ENCODE measurements around the gene KRTAP6-3. TPM values are rescaled to one million over a fixed set of nuclear protein-coding genes. Genes with fewer than 3 reads are reported as not detected.

The KRTAP6-3 gene
- total and polyA plus RNA-seq, 12 donors: not detected

DNA sequence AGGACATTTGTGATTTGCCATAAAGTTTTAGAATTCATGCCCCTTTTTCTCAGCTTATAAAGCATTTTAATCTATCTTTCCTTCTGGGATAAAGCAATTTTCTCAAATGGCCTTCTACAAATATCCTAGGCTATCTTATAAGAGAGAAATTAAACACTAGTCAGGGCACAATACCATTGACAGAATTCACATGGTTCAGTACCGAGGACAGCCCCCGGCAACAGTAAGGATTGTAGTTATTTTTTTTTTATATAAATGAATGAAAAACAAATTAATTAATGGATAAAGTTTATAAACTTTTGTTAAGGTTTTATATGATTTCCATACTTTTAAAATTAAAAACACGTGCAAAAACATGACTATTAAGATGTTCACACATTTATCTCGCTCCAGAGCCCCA is 35.9 kb downstream of the KRTAP6-3 start:
- no peaks in the 10 kb centered on the region for H3K9me3 ChIP-seq (replicated peaks in 1 of 3)
- H3K4me1 ChIP-seq (replicated peaks in 1 of 2): no peaks in the 10 kb centered on the region
- TF ChIP-seq POLR2A (IDR thresholded peaks at IDR 0.05): no peak
- TF ChIP-seq, protein P1, sequence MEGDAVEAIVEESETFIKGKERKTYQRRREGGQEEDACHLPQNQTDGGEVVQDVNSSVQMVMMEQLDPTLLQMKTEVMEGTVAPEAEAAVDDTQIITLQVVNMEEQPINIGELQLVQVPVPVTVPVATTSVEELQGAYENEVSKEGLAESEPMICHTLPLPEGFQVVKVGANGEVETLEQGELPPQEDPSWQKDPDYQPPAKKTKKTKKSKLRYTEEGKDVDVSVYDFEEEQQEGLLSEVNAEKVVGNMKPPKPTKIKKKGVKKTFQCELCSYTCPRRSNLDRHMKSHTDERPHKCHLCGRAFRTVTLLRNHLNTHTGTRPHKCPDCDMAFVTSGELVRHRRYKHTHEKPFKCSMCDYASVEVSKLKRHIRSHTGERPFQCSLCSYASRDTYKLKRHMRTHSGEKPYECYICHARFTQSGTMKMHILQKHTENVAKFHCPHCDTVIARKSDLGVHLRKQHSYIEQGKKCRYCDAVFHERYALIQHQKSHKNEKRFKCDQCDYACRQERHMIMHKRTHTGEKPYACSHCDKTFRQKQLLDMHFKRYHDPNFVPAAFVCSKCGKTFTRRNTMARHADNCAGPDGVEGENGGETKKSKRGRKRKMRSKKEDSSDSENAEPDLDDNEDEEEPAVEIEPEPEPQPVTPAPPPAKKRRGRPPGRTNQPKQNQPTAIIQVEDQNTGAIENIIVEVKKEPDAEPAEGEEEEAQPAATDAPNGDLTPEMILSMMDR (IDR thresholded peaks at IDR 0.05): no peak
- WGBS, 4 donors: 68 to 85% (median 75%) methylated on average over 4 of the region's 4 CpGs
- no peaks in the 10 kb centered on the region for H3K36me3 ChIP-seq (replicated peaks in 1 of 2)
- H3K27ac ChIP-seq: no peak overlapping the region
- DNase-seq: no peak
- H3K27me3 ChIP-seq: no peaks in the 10 kb centered on the region
- intact Hi-C loops (cut with DNase I): no loop called here
- H3K4me3 ChIP-seq: no peak overlapping the region

DNA sequence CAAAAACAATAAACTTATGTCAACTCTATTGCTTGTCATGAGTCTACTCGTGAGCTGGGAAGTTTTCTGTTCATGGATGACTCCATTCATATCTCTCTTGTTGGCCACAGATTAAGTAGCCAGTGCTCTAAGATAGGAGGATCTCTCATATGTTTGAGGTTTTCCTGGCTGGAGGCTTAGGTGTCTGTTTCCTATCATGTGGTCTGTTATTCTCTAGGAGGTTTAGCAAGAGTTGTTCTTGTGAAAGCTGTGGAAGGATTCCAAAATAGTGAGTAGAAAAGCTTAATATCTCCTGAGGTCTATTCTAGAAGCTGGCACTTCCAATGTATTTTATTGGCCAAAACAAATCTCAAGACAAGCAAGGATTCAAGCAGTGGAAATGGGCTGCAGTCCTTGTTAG is 37.0 kb downstream of the KRTAP6-3 start:
- no peak for TF ChIP-seq POLR2A (IDR thresholded peaks at IDR 0.05)
- TF ChIP-seq, protein P1 (IDR thresholded peaks at IDR 0.05): no peak
- no peak overlapping the region for H3K4me3 ChIP-seq
- no peak overlapping the region for H3K27ac ChIP-seq
- intact Hi-C loops (cut with DNase I): no loop called here
- no peaks in the 10 kb centered on the region for H3K9me3 ChIP-seq (replicated peaks in 1 of 3)
- 30 to 55% (median 48%) methylated on average over 1 of the region's 1 CpG for WGBS, 4 donors
- no peak for DNase-seq
- H3K27me3 ChIP-seq: no peaks in the 10 kb centered on the region
- no peaks in the 10 kb centered on the region for H3K4me1 ChIP-seq (replicated peaks in 1 of 2)
- H3K36me3 ChIP-seq (replicated peaks in 1 of 2): no peaks in the 10 kb centered on the region

DNA sequence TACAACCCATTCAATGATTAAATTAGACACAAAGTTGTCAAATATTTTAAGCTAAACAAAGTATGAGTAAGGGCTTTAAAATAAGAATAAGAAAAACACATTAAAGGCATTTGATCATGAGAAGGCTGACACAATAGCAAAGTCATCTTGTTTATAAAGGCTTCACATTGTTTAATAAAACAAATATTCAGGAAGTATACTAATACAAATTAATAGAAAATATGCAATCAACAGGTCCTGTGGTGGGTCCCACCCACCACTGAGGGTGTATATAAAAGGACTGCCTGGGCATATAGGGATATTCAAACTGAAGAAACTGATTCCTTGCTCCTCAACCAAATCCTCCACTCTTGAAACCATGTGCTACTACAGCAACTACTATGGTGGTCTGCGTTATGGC is 42.7 kb downstream of the KRTAP6-3 start, which contains the start of gene KRTAP20-2:
KRTAP20-2 (plus strand) TSS at position 301 of the 400 bp plus-strand sequence; CDS start at position 359, 58 bp downstream.
- no peaks in the 10 kb centered on the region for H3K9me3 ChIP-seq (replicated peaks in 1 of 3)
- TF ChIP-seq, protein P1 (IDR thresholded peaks at IDR 0.05): no peak
- TF ChIP-seq POLR2A (IDR thresholded peaks at IDR 0.05): no peak
- intact Hi-C loops (cut with DNase I): no loop called here
- no peaks in the 10 kb centered on the region for H3K27me3 ChIP-seq
- WGBS, 4 donors: 75 to 88% (median 83%) methylated on average over 1 of the region's 1 CpG
- no peaks in the 10 kb centered on the region for H3K36me3 ChIP-seq (replicated peaks in 1 of 2)
- no peak for DNase-seq
- H3K4me1 ChIP-seq (replicated peaks in 1 of 2): no peaks in the 10 kb centered on the region
- H3K4me3 ChIP-seq: no peak within 1 kb of the TSS
- H3K27ac ChIP-seq: no peak within 1 kb of the TSS

DNA sequence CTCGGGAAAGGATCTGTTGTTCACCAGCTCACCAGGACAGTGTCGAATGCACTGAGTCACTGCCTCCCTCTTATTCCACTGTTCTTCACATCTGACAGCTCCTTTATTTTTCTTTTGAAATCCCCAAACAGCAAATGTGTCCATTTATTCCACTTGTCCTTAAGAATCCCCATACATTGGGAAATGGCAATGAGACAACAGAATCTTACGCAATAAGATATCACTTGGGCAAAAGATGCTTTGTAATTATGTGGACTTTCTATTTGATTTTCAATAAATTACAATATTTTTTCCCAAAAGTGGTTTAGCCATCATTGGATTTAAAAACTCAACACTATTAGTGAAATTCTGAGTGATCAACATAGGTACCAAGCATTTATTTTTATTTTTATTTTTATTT is 46.4 kb downstream of the KRTAP6-3 start:
- WGBS, 4 donors: 70 to 81% (median 79%) methylated on average over 3 of the region's 3 CpGs
- H3K27me3 ChIP-seq: no peaks in the 10 kb centered on the region
- H3K36me3 ChIP-seq (replicated peaks in 1 of 2): no peaks in the 10 kb centered on the region
- DNase-seq: no peak
- H3K4me3 ChIP-seq: no peak overlapping the region
- no peaks in the 10 kb centered on the region for H3K9me3 ChIP-seq (replicated peaks in 1 of 3)
- intact Hi-C loops (cut with DNase I): no loop called here
- no peak overlapping the region for H3K27ac ChIP-seq
- no peak for TF ChIP-seq POLR2A (IDR thresholded peaks at IDR 0.05)
- TF ChIP-seq, protein P1 (IDR thresholded peaks at IDR 0.05): no peak
- no peaks in the 10 kb centered on the region for H3K4me1 ChIP-seq (replicated peaks in 1 of 2)
